Endothelial cell (in vitro differentiated cells): Measurements from ENCODE around the gene CAP2. TPM values are rescaled to one million over a fixed set of nuclear protein-coding genes. Genes with fewer than 3 reads are reported as not detected.

Experiments used
- DNase-seq: peaks from one replicate; pipeline ENCODE4 v3.0.0; 2021; ENCODE audit warnings: low spot score
- H3K27ac Mint-ChIP-seq: one replicate; pipeline ENCODE4 v1.8.0; 2021; ENCODE audit warnings: mixed read lengths, inconsistent platforms; ENCODE audit not compliant: unreplicated experiment
- H3K27me3 Mint-ChIP-seq: one replicate; pipeline ENCODE4 v1.8.0; 2021; ENCODE audit warnings: mild to moderate bottlenecking, moderate library complexity, mixed read lengths, inconsistent platforms; ENCODE audit not compliant: unreplicated experiment
- H3K36me3 Mint-ChIP-seq: one replicate; pipeline ENCODE4 v1.8.0; 2021; ENCODE audit warnings: mild to moderate bottlenecking, low read depth, mixed read lengths, inconsistent platforms; ENCODE audit not compliant: unreplicated experiment
- H3K4me1 Mint-ChIP-seq: one replicate; pipeline ENCODE4 v1.8.0; 2021; ENCODE audit warnings: mild to moderate bottlenecking, mixed read lengths, inconsistent platforms; ENCODE audit not compliant: unreplicated experiment
- H3K4me3 Mint-ChIP-seq: one replicate; pipeline ENCODE4 v1.8.0; 2021; ENCODE audit warnings: mild to moderate bottlenecking, mixed read lengths, inconsistent platforms; ENCODE audit not compliant: unreplicated experiment
- H3K9me3 Mint-ChIP-seq: one replicate; pipeline ENCODE4 v1.8.0; 2021; ENCODE audit warnings: mixed read lengths, inconsistent platforms; ENCODE audit not compliant: unreplicated experiment
- total RNA-seq: library from RNA; stranded (reverse); fragmentation: NEBNext Ultra II Directional; extraction: Animal tissue kit (Norgen Biotek cat#: 25700); gene quantifications from one replicate; pipeline ENCODE4 v1.2.1, GENCODE V29; 2021; ENCODE audit not compliant: unreplicated experiment
- TF ChIP-seq, protein P1 (sequence below): fragments of 200-600 bp; sonication (generic); IDR thresholded peaks from one replicate; pipeline ENCODE4 v1.5.0; 2021; ENCODE audit warnings: antibody characterized with exemption; ENCODE audit not compliant: unreplicated experiment

The CAP2 gene
- total RNA-seq, 1 donor from 2014 or later = 4.4 TPM

DNA sequence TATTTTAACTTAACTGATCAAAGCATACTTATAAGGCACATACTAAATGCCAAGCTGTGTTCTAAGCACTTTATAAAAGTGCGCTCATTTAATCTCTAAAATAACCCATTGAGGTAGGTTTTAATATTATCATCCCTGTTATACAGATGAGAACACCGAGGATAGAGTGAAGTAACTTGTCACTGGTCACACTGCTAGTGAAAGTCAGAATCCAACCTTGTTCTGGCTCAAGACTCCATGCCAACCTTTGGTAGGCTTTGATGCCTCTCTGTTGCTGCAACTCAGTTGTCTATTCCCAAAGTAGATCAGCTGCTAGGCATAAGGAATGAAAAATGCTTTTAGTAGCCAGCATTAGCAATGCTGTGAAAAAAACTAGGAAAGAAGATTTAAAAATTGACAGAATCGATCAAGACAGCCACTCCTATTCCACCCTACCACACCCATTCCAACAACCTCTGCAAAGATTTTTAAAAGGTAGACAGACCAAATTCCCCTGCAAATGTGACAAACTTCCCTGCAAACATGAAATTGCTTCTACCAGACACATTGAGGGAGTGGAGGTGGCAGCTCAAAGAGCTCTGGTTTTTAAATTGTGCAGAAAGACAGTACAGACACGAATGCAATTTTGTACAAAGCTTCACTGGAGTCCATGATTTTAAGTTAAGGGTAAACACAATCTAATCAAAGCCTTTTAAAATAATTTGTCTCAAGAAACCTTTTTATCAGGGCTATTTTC lies 39.8 kb upstream of the CAP2 start:
- Mint-ChIP-seq H3K9me3 (no peaks in the 10 kb centered on the region), H3K27me3 (no peaks in the 10 kb centered on the region), H3K36me3 (no peaks in the 10 kb centered on the region), H3K4me3 (no peak overlapping the region), H3K4me1 (no peaks in the 10 kb centered on the region), H3K27ac (no peak overlapping the region)
- DNase-seq = no peak
- TF ChIP-seq, protein P1, sequence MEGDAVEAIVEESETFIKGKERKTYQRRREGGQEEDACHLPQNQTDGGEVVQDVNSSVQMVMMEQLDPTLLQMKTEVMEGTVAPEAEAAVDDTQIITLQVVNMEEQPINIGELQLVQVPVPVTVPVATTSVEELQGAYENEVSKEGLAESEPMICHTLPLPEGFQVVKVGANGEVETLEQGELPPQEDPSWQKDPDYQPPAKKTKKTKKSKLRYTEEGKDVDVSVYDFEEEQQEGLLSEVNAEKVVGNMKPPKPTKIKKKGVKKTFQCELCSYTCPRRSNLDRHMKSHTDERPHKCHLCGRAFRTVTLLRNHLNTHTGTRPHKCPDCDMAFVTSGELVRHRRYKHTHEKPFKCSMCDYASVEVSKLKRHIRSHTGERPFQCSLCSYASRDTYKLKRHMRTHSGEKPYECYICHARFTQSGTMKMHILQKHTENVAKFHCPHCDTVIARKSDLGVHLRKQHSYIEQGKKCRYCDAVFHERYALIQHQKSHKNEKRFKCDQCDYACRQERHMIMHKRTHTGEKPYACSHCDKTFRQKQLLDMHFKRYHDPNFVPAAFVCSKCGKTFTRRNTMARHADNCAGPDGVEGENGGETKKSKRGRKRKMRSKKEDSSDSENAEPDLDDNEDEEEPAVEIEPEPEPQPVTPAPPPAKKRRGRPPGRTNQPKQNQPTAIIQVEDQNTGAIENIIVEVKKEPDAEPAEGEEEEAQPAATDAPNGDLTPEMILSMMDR = no peak

- Mint-ChIP-seq H3K36me3 (no peaks in the 10 kb centered on the region), H3K27ac (no peak overlapping the region), H3K9me3 (no peaks in the 10 kb centered on the region), H3K4me1 (no peaks in the 10 kb centered on the region), H3K4me3 (no peak overlapping the region), H3K27me3 (no peaks in the 10 kb centered on the region)
- DNase-seq = no peak
- TF ChIP-seq, protein P1 = no peak
Observed at GRCh38 chr6:17354700-17355403, 38.5 kb upstream of the CAP2 start.

DNA sequence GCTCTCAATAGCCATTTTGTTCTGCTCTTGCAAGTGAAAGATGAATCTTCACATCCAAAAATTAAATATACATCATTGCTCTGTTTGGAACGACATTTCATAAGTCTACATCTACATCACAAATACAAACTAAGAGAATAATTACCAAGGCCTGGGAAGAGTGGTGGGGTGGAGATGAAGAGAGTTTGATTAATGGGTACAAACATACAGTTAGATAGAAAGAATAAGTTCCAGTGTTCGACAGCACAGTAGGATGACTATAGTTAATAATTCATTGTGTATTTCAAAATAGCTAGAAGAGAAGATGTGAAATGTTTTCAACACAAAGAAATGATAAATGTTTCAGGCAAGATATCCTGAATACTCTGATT lies 38.0 kb upstream of the CAP2 start:
- no peak overlapping the region for H3K27ac Mint-ChIP-seq
- no peak for DNase-seq
- no peaks in the 10 kb centered on the region for H3K36me3 Mint-ChIP-seq
- no peaks in the 10 kb centered on the region for H3K9me3 Mint-ChIP-seq
- no peak overlapping the region for H3K4me3 Mint-ChIP-seq
- H3K27me3 Mint-ChIP-seq = no peaks in the 10 kb centered on the region
- TF ChIP-seq, protein P1 = no peak
- no peaks in the 10 kb centered on the region for H3K4me1 Mint-ChIP-seq

DNA sequence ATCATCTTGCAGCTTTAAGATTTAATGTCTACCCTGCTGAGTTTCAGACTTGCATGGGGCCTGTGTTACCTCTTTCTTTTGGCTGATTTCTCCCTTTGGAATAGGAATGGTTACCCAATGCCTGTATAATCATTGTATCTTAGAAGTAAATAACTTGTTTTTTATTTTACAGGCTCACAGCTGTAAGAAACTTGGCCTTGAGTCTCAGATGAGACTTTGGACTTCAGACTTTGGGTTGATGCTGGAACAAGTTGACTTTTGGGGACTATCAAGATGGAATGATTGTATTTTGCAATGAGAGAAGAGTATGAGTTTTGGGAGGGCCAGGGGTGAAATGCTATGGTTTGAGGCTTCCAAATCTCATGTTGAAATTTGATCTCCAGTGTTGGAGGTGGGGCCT lies 34.9 kb upstream of the CAP2 start:
- TF ChIP-seq, protein P1 = no peak
- DNase-seq = no peak
- Mint-ChIP-seq H3K9me3 (no peaks in the 10 kb centered on the region), H3K27me3 (no peaks in the 10 kb centered on the region), H3K4me1 (no peaks in the 10 kb centered on the region), H3K27ac (no peak overlapping the region), H3K36me3 (no peaks in the 10 kb centered on the region), H3K4me3 (no peak overlapping the region)

DNA sequence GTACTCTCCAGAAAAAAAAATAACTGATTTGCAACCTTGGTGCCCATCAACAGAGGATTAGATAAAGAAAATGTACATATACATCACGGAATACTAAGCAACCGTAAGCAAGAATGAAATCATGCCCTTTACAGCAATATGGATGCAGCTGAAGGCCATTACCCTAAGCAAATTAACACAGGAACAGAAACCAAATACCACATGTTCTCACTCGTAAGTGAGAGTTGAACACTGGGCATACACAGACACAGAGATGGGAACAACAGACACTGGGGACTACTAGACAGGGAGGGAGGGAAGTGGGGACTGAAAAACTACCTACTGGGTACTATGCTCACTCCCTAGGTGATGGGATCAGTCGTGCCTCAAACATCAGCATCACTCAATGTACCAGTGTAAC lies 32.8 kb upstream of the CAP2 start:
- Mint-ChIP-seq H3K4me1 (no peaks in the 10 kb centered on the region), H3K9me3 (no peaks in the 10 kb centered on the region), H3K36me3 (no peaks in the 10 kb centered on the region), H3K27me3 (no peaks in the 10 kb centered on the region), H3K27ac (no peak overlapping the region), H3K4me3 (no peak overlapping the region)
- no peak for DNase-seq
- TF ChIP-seq, protein P1 = no peak
